OCI-LY7 (cell line): Measurements from ENCODE around the gene ARMH1. TPM values are rescaled to one million over a fixed set of nuclear protein-coding genes. Genes with fewer than 3 reads are reported as not detected.

ENCODE experiments used
- BruUV-seq: library from RNA; stranded (reverse); fragments of 400-500 nt; replicated peaks from 2 replicates; lab custom pipeline; 2021; lab: Mats Ljungman, UMichigan
- CTCF ChIA-PET: fragments of 300-600 bp; sonication (Branson Sonifier 250); formaldehyde crosslinking; loops from one replicate; lab custom pipeline; 2022; ENCODE audit warnings: antibody characterized with exemption; ENCODE audit not compliant: unreplicated experiment; lab: Charles Lee
- POLR2A ChIA-PET: fragments of 300-600 bp; sonication (Branson Sonifier 250); formaldehyde crosslinking; loops from one replicate; lab custom pipeline; 2022; ENCODE audit warnings: antibody characterized with exemption; lab: Charles Lee
- DNase-seq: peaks from one replicate; pipeline ENCODE4 v3.0.0-alpha.2; 2015; ENCODE audit warnings: low spot score
- H2AFZ ChIP-seq: fragments of 200-600 bp; sonication (generic), shearing (Covaris generic); 2 replicates; pipeline ENCODE4 v1.6.1; 2014; ENCODE audit warnings: mild to moderate bottlenecking, antibody characterized with exemption, low read length, moderate library complexity
- H3K27ac ChIP-seq: fragments of 200-600 bp; sonication (generic); 2 replicates; pipeline ENCODE4 v1.5.1; 2014; ENCODE audit warnings: mixed run types, low read depth, mild to moderate bottlenecking, moderate library complexity, low read length, inconsistent platforms; ENCODE audit not compliant: poor library complexity, severe bottlenecking
- H3K36me3 ChIP-seq: fragments of 200-600 bp; sonication (generic); 2 replicates; pipeline ENCODE4 v1.6.1; 2014; ENCODE audit warnings: mild to moderate bottlenecking, antibody characterized with exemption, low read length, moderate library complexity, mixed read lengths; ENCODE audit not compliant: insufficient read depth
- H3K4me1 ChIP-seq: fragments of 200-600 bp; sonication (generic); 2 replicates; pipeline ENCODE4 v1.5.1; 2014; ENCODE audit warnings: mild to moderate bottlenecking, low read length; ENCODE audit not compliant: insufficient read depth, poor library complexity, severe bottlenecking
- H3K4me2 ChIP-seq: fragments of 200-600 bp; sonication (generic); 2 replicates; pipeline ENCODE4 v1.6.1; 2014; ENCODE audit warnings: mild to moderate bottlenecking, low read length
- H3K4me3 ChIP-seq: fragments of 200-600 bp; sonication (generic); 2 replicates; pipeline ENCODE4 v1.5.1; 2014; ENCODE audit warnings: mild to moderate bottlenecking, low read depth, low read length; ENCODE audit not compliant: poor library complexity, severe bottlenecking
- H3K79me2 ChIP-seq: fragments of 200-600 bp; sonication (generic); 2 replicates; pipeline ENCODE4 v1.6.1; 2016; ENCODE audit warnings: low read depth, mild to moderate bottlenecking, low read length, moderate library complexity, mixed read lengths; ENCODE audit not compliant: insufficient read depth
- H3K9me2 ChIP-seq: fragments of 200-600 bp; sonication (generic); 2 replicates; pipeline ENCODE4 v1.6.1; 2016; ENCODE audit warnings: mild to moderate bottlenecking, low read length, mixed read lengths; ENCODE audit not compliant: insufficient read depth
- H3K9me3 ChIP-seq: fragments of 200-600 bp; sonication (generic); 2 replicates; pipeline ENCODE4 v1.6.1; 2014; ENCODE audit warnings: mild to moderate bottlenecking, mixed run types, low read length, mixed read lengths
- H4K20me1 ChIP-seq: fragments of 200-600 bp; sonication (generic); 2 replicates; pipeline ENCODE4 v1.6.1; 2014; ENCODE audit warnings: mild to moderate bottlenecking, antibody characterized with exemption, low read length, moderate library complexity, mixed read lengths; ENCODE audit not compliant: insufficient read depth
- EZH2phosphoT487 ChIP-seq: fragments of 200-600 bp; sonication (generic); IDR thresholded peaks from 2 replicates; pipeline ENCODE4 v1.6.1; 2018; ENCODE audit warnings: low read depth, borderline replicate concordance, mild to moderate bottlenecking, mixed run types, antibody characterized with exemption, low read length, moderate library complexity, mixed read lengths
- intact Hi-C: fragments of 100-400 bp; cut with micrococcal nuclease; formaldehyde crosslinking; loops from one replicate; pipeline ENCODE4 v1.10.0; 2022; ENCODE audit not compliant: unreplicated experiment
- total RNA-seq, 2 experiments: library from RNA; depleted of rRNA in 1 of 2; stranded (reverse); fragments of >200 nt in 1 of 2; shearing (Covaris generic) in 1 of 2; gene quantifications; 2 replicates each; pipeline ENCODE4 v1.2.3, GENCODE V29; 2014 to 2022
- TF ChIP-seq, protein P1 (sequence below): fragments of 200-600 bp; sonication (generic); conservative IDR thresholded peaks from 2 replicates; pipeline ENCODE4 v1.5.1; 2014; ENCODE audit warnings: mild to moderate bottlenecking, antibody characterized with exemption, low read length, moderate library complexity, mixed read lengths

Gene ARMH1
- total RNA-seq, 2 experiments from 2014 or later: 7.8 to 8.9 TPM

DNA sequence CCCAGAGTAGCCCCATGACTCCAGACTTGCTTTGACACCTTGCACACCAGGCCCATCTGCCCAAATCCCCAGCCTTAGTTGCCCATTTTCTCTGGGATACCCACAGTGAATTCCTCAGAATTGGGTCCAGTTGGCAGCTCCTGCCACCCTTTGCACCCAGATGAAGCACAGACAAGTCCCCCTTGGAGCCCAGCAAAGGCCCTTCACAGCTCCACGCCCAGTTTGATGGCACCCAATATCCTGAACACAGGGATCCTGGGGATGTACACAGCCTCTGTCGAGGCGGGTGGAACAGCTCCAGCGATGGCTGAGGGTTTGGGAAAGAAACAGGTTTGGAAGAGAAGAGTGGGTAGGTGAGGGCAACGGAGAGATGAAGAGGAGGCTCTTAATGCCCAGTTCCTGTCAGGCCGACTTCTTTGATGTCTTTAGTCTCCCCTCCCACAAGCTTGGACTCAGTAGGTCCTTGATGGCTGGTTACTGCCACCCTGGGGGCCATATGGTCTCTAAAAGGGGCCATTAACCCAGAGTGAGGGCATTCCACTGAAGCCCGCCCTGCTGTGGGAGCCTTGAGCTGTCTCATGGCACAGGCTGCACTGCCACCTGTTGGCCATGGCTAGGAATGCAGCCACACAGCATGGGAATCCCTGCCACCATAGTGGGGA lies 21.9 kb upstream of the ARMH1 start:
- no TSS peak for BruUV-seq
- intact Hi-C loops: loop anchor here (1.0 to 10.0 kb wide), 4 partner anchors 43 to 436 kb away; no protein-coding TSS in a partner anchor
- POLR2A ChIA-PET: interaction anchor here (1.0 to 1.3 kb wide), 4 partner anchors 12 to 41 kb away, joined by 3 to 5 read pairs (median 4); no protein-coding TSS in a partner anchor

DNA sequence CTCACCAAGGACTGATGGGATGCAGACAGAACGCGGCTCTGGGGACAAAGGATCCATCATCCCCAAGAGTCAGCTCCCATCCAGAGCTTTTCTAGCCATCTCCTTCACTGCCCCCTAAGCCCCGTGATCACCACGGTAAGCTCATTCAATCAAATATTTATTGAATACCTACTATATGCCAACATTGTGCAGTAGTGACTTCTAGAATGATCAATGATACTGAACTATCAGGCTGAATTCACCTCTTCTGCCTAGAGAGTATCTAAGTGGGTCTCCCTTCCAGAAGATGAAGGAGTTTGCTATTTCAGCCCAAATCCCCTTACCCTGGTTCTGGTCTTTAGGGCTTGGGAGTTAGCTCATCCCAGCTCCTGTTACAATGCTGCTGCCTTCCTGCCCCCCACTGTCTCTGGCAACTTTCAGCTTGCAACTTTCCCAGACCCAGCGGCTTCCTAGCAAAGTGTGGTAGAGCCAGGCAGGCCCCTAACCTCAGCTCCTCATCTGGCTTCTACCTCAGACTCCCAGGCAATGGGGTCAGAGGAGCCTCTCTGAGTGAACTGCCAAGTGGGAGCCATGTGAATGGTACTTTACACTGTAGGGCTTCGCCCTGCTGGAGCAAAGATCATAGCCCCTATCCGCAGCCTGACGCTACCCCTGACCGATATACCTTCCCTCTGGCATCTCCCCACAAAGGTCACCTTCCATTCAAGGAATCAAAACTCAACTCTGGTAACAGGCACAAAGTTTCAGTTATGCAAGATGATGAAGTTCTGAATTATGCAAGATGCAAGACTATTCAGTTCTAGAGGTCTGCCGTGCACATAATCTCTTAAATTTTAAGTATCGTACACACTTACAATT lies 21.2 kb upstream of the ARMH1 start:
- Histone ChIP-seq H3K4me2 (no peak overlapping the region), H3K4me3 (no peak overlapping the region), H3K27ac (no peak overlapping the region), H4K20me1 (no peaks in the 10 kb centered on the region), H3K36me3 (peaks cover 34% of the 10 kb centered on the region), H3K9me2 (no peaks in the 10 kb centered on the region), H3K9me3 (no peaks in the 10 kb centered on the region), H3K79me2 (no peaks in the 10 kb centered on the region), H3K4me1 (no peaks in the 10 kb centered on the region), H2AFZ (no peak overlapping the region)
- ChIA-PET CTCF (interaction anchor here (0.7 to 1.3 kb wide), 2 partner anchors 43 to 49 kb away, joined by 3 read pairs; no protein-coding TSS in a partner anchor), POLR2A (interaction anchor here (1.0 to 1.1 kb wide), 3 partner anchors 11 to 41 kb away, joined by 3 to 5 read pairs (median 4); no protein-coding TSS in a partner anchor)
- no peak for DNase-seq
- intact Hi-C loops: loop anchor here (1.0 to 10.0 kb wide), 4 partner anchors 44 to 437 kb away; no protein-coding TSS in a partner anchor
- BruUV-seq: no TSS peak
- TF ChIP-seq, protein P1, sequence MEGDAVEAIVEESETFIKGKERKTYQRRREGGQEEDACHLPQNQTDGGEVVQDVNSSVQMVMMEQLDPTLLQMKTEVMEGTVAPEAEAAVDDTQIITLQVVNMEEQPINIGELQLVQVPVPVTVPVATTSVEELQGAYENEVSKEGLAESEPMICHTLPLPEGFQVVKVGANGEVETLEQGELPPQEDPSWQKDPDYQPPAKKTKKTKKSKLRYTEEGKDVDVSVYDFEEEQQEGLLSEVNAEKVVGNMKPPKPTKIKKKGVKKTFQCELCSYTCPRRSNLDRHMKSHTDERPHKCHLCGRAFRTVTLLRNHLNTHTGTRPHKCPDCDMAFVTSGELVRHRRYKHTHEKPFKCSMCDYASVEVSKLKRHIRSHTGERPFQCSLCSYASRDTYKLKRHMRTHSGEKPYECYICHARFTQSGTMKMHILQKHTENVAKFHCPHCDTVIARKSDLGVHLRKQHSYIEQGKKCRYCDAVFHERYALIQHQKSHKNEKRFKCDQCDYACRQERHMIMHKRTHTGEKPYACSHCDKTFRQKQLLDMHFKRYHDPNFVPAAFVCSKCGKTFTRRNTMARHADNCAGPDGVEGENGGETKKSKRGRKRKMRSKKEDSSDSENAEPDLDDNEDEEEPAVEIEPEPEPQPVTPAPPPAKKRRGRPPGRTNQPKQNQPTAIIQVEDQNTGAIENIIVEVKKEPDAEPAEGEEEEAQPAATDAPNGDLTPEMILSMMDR: peak; percentile 57; the same call in 1 of the 2 replicates
- no peak for TF ChIP-seq EZH2phosphoT487

More for the DNA sequence above, 21.9 kb upstream of the ARMH1 start:
- no peaks in the 10 kb centered on the region for H3K79me2 ChIP-seq
- H3K36me3 ChIP-seq: peaks cover 41% of the 10 kb centered on the region
- no peak overlapping the region for H3K4me3 ChIP-seq
- TF ChIP-seq, protein P1: peak; percentile 93
- no peak for TF ChIP-seq EZH2phosphoT487
- H3K27ac ChIP-seq: peak overlapping the region; percentile 14
- H3K4me2 ChIP-seq: no peak overlapping the region
- no peaks in the 10 kb centered on the region for H4K20me1 ChIP-seq
- H3K9me2 ChIP-seq: no peaks in the 10 kb centered on the region
- DNase-seq: peak; percentile 76
- no peak overlapping the region for H2AFZ ChIP-seq
- no peaks in the 10 kb centered on the region for H3K4me1 ChIP-seq
- H3K9me3 ChIP-seq: no peaks in the 10 kb centered on the region
- CTCF ChIA-PET: interaction anchor here (0.7 to 1.3 kb wide), 3 partner anchors 18 to 48 kb away, joined by 3 to 4 read pairs (median 3); no protein-coding TSS in a partner anchor
